Sigmoid colon (tissue), 4 donors: Measurements from ENCODE around the gene GNRH2.

Experiments
- CTCF ChIP-seq, 4 experiments: fragments of 450-650 bp in 3 of 4; fragments of 200-600 bp in 1 of 4; IDR thresholded peaks; one replicate each; pipeline ENCODE4 v1.5.1; 2016 to 2019; ENCODE audit warnings: antibody characterized with exemption in 4 of 4, mild to moderate bottlenecking in 3 of 4, moderate library complexity in 2 of 4
- POLR2AphosphoS5 ChIP-seq, 4 donors: sonication (generic); formaldehyde crosslinking; IDR thresholded peaks; one replicate each; pipeline ENCODE4 v1.6.1; 2017; ENCODE audit warnings: antibody characterized with exemption in 4 of 4

GRCh38 chr20:3084283-3084985 is 41.0 kb downstream of the GNRH2 start, which contains the start of gene AVP:
- no peak for TF ChIP-seq CTCF (IDR thresholded peaks at IDR 0.05)
- TF ChIP-seq POLR2AphosphoS5 (IDR thresholded peaks at IDR 0.05), result no peak
